ENCODE results near the gene TENM3. TPM values are rescaled to one million over a fixed set of nuclear protein-coding genes. Genes with fewer than 3 reads are reported as not detected.

Gene TENM3
- total and polyA plus RNA-seq, 2 donors (not counting 3 experiments of a cell fraction or from before 2014, with no cell fraction given): 3.2 to 6.2 TPM

DNA sequence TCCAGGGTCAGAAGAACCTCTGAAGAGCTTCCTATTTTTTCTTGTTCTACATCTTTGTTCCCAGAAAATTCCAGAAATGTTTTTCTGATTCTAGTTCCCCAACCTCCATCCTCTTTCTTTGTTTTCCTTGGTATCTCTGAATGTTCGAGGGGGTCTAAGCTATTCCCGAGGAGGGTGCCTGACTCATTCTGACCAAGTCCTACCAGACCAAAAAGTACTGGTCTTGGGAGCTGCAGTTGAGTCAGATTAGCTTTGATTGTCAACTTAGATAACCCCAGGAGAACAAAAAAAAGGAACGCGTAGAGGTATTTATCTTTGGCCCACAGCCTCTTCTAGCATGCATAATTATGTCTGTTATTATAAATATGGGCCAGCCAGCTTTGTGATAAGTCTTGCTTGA, 12.1 kb upstream of the TENM3 start:
- Histone ChIP-seq H3K79me2 (ENCODE audit: control insufficient read depth, insufficient read depth, low read length) (no peaks in the 10 kb centered on the region), H3K36me3 (ENCODE audit: control insufficient read depth in 2 of 2, extremely low read depth in 1 of 2, insufficient read depth in 2 of 2, low read length in 2 of 2) (no peaks in the 10 kb centered on the region), H3K4me3 (replicated peaks in 1 of 3; ENCODE audit: insufficient read depth in 1 of 3, low read depth in 1 of 3, low read length in 3 of 3) (no peak overlapping the region), H4K20me1 (replicated peaks; ENCODE audit: control insufficient read depth, extremely low read depth, insufficient read depth, low read length) (no peaks in the 10 kb centered on the region), H3K9me3 (replicated peaks; ENCODE audit: control insufficient read depth, insufficient read depth, low read length) (peaks cover 2% of the 10 kb centered on the region), H3K9ac (replicated peaks; ENCODE audit: extremely low read depth, insufficient read depth, low read length) (no peak overlapping the region), H3K4me1 (ENCODE audit: control insufficient read depth, extremely low read depth, insufficient read depth, low read length) (no peaks in the 10 kb centered on the region), H3K9me1 (replicated peaks; ENCODE audit: control insufficient read depth, extremely low read depth, insufficient read depth, low read length) (no peaks in the 10 kb centered on the region), H3K27ac (ENCODE audit: insufficient read depth, low read depth, low read length) (no peak overlapping the region), H2AFZ (ENCODE audit: low read depth, low read length) (no peak overlapping the region), H3K4me2 (ENCODE audit: insufficient read depth, low read length) (no peak overlapping the region), H3K27me3 (ENCODE audit: control insufficient read depth in 2 of 2, insufficient read depth in 2 of 2, low read length in 2 of 2) (no peaks in the 10 kb centered on the region)
- DNase-seq (ENCODE audit: low read depth, low spot score) (no peak), FAIRE-seq (no peak)
- CTCF ChIA-PET: interaction anchor here (1.2 kb wide), 1 partner anchor 25 kb away, joined by 3 read pairs; no protein-coding TSS in a partner anchor
- dilution Hi-C loops (cut with MboI; ENCODE audit: extremely low pct_ligation_motif_present, low sequenced_read_pairs): no loop called here
- BruUV-seq (replicated peaks): no TSS peak
- no peak for TF ChIP-seq POLR2AphosphoS5 (IDR thresholded peaks at IDR 0.05; ENCODE audit: insufficient read depth, low read depth, low read length)
- no peak for TF ChIP-seq EZH2 (IDR thresholded peaks at IDR 0.05; ENCODE audit: borderline replicate concordance, low read depth, low read length, severe bottlenecking)
- no peak for TF ChIP-seq MYC (IDR thresholded peaks at IDR 0.05; ENCODE audit: low read depth, low read length)
- TF ChIP-seq JUN (IDR thresholded peaks at IDR 0.05; ENCODE audit: borderline replicate concordance, insufficient read depth, insufficient read length, low read depth): no peak
- no peak for TF ChIP-seq POLR2A (IDR thresholded peaks at IDR 0.05; ENCODE audit: low read depth, low read length)
- TF ChIP-seq GATA2 (IDR thresholded peaks at IDR 0.05; ENCODE audit: insufficient read depth, insufficient read length, low read depth, low read length): no peak
- intact Hi-C loops (cut with micrococcal nuclease): no loop called here
- POLR2A ChIA-PET: no interaction called here

DNA sequence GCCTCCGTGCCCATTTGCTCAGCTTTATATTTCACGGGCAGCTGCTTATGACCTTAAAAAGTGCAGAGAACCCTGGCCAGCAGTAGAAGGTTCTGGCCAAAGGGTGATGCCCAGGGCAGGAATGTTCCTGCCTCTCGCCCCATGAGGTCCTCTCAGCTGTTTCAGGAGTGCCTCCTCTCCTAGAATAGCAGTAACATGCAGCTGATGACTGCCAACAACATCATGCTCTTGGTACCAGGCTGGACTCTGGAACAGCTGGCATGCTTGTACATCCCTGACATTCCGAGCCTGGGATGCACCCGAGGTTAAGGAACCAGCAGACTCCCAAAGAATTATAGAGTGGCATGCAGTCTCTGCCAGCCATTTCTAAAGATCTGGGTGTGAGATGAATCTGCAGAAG, 11.7 kb upstream of the TENM3 start:
- CTCF ChIA-PET: no interaction called here
- no peak overlapping the region for H3K4me2 ChIP-seq (ENCODE audit: insufficient read depth, low read length)
- TF ChIP-seq FOS (IDR thresholded peaks at IDR 0.05; ENCODE audit: borderline replicate concordance, insufficient read depth, low read length) (no peak), POLR2AphosphoS5 (IDR thresholded peaks at IDR 0.05; ENCODE audit: insufficient read depth, low read depth, low read length) (no peak), GATA2 (IDR thresholded peaks at IDR 0.05; ENCODE audit: insufficient read depth, insufficient read length, low read depth, low read length) (no peak), EZH2 (IDR thresholded peaks at IDR 0.05; ENCODE audit: borderline replicate concordance, low read depth, low read length, severe bottlenecking) (no peak), CTCF (IDR thresholded peaks at IDR 0.05; ENCODE audit: extremely low read depth in 1 of 2, insufficient read depth in 1 of 2, low read depth in 1 of 2, low read length in 2 of 2) (no peak), POLR2A (IDR thresholded peaks at IDR 0.05; ENCODE audit: low read depth, low read length) (no peak), MYC (IDR thresholded peaks at IDR 0.05; ENCODE audit: low read depth, low read length) (no peak), JUN (IDR thresholded peaks at IDR 0.05; ENCODE audit: borderline replicate concordance, insufficient read depth, insufficient read length, low read depth) (no peak)
- TF ChIP-seq, protein P1, sequence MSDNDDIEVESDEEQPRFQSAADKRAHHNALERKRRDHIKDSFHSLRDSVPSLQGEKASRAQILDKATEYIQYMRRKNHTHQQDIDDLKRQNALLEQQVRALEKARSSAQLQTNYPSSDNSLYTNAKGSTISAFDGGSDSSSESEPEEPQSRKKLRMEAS (IDR thresholded peaks at IDR 0.05; ENCODE audit: insufficient read depth, insufficient read length): no peak

More for the DNA sequence above, 11.7 kb upstream of the TENM3 start:
- FAIRE-seq: no peak
- no TSS peak for BruUV-seq (replicated peaks)
- Histone ChIP-seq H3K9me3 (replicated peaks; ENCODE audit: control insufficient read depth, insufficient read depth, low read length) (peaks cover 2% of the 10 kb centered on the region), H4K20me1 (replicated peaks; ENCODE audit: control insufficient read depth, extremely low read depth, insufficient read depth, low read length) (no peaks in the 10 kb centered on the region), H3K79me2 (ENCODE audit: control insufficient read depth, insufficient read depth, low read length) (no peaks in the 10 kb centered on the region), H3K9ac (replicated peaks; ENCODE audit: extremely low read depth, insufficient read depth, low read length) (no peak overlapping the region), H3K27ac (ENCODE audit: insufficient read depth, low read depth, low read length) (no peak overlapping the region), H3K27me3 (ENCODE audit: control insufficient read depth in 2 of 2, insufficient read depth in 2 of 2, low read length in 2 of 2) (no peaks in the 10 kb centered on the region), H2AFZ (ENCODE audit: low read depth, low read length) (no peak overlapping the region), H3K36me3 (ENCODE audit: control insufficient read depth in 2 of 2, extremely low read depth in 1 of 2, insufficient read depth in 2 of 2, low read length in 2 of 2) (no peaks in the 10 kb centered on the region), H3K4me1 (ENCODE audit: control insufficient read depth, extremely low read depth, insufficient read depth, low read length) (no peaks in the 10 kb centered on the region), H3K9me1 (replicated peaks; ENCODE audit: control insufficient read depth, extremely low read depth, insufficient read depth, low read length) (no peaks in the 10 kb centered on the region), H3K4me3 (replicated peaks in 1 of 3; ENCODE audit: insufficient read depth in 1 of 3, low read depth in 1 of 3, low read length in 3 of 3) (no peak overlapping the region)
- DNase-seq (ENCODE audit: low read depth, low spot score): no peak
- intact Hi-C loops (cut with micrococcal nuclease): no loop called here
- POLR2A ChIA-PET: no interaction called here
- dilution Hi-C loops (cut with MboI; ENCODE audit: extremely low pct_ligation_motif_present, low sequenced_read_pairs): no loop called here
